GM12801 (cell line): ENCODE data around the gene CNDP2.

Experiments
- TF ChIP-seq, protein P1 (sequence below): IDR thresholded peaks from one replicate; pipeline ENCODE4 v1.5.1; 2011; ENCODE audit warnings: control low read depth; ENCODE audit not compliant: insufficient read length; ENCODE audit errors: extremely low read depth

The CNDP2 gene

DNA sequence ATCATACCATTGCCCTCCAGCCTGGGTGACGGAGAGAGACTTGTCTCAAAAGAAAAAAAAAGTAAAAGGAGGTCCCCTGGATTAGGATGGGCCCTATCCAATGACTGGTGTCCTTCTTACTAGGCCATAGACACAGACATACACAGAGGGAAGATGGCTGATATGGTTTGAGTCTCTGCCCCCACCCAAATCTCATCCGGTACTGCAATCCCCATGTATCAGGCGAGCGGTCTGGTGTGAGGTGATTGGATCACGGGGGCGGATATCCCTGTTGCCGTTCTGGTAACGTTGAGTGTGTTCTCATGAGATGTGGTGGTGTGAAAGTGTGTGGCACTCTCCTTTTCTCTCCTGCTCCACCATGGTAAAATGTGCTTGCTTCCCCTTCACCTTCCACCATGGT is 7.8 kb upstream of the CNDP2 start:
- TF ChIP-seq, protein P1, sequence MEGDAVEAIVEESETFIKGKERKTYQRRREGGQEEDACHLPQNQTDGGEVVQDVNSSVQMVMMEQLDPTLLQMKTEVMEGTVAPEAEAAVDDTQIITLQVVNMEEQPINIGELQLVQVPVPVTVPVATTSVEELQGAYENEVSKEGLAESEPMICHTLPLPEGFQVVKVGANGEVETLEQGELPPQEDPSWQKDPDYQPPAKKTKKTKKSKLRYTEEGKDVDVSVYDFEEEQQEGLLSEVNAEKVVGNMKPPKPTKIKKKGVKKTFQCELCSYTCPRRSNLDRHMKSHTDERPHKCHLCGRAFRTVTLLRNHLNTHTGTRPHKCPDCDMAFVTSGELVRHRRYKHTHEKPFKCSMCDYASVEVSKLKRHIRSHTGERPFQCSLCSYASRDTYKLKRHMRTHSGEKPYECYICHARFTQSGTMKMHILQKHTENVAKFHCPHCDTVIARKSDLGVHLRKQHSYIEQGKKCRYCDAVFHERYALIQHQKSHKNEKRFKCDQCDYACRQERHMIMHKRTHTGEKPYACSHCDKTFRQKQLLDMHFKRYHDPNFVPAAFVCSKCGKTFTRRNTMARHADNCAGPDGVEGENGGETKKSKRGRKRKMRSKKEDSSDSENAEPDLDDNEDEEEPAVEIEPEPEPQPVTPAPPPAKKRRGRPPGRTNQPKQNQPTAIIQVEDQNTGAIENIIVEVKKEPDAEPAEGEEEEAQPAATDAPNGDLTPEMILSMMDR, result no peak

DNA sequence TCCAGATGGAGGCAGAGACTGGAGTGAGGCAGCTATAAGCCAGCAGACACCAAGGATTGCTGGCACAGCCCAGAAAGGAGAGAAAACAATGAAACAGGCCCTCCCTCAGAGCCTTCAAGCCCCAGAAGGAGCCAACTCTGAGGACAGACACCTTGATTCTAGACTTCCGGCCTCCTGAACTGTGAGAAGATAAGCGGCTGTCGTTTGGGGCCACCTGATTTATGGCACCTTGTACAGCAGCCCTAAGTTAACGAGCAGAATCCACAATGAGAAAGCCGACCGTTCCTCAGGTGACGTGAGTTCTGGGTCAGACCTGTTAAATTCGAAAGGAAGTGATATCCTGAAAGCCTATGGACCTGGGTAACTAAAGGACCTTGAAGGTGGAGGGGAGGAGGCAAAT is 7.3 kb upstream of the CNDP2 start:
- TF ChIP-seq, protein P1, result no peak

DNA sequence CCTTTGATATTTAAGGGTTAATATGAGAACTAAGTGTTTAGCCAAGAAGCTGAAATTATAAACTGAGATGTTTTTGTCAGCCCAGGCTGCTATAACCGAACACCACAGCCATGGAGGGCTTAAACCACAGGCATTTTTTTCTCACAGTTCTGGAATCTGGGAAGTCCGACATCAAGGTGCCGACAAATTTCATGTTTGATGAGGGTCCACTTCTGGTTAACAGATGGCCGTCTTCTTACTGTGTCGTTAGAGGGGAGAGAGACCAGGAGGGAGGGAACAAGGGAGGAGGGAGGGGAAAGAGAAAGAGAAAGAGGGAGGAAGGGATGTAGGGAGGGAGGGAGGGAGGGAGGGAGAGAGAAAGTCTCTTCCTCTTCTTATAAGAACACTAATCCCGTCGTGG is 6.5 kb upstream of the CNDP2 start:
- TF ChIP-seq, protein P1, result no peak

DNA sequence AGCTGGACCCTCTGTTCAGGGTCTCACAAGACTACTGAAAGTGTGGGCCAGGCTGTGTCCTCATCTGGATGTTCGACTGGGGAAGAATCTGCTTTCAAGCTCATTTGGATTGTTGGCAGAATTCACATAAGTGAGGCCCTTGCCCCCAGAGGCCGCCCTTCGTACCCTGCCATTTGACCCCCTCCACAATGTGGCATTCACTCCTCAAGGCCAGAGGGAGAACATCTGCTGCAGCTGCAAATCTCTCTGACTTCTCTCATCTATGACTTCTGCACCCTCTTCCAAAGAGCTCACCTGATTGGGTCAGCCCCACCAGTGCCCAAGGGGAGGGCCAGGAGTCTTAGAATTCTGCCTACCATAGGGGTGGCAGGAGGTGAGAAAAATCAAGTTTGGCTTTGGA is 3.9 kb upstream of the CNDP2 start:
- TF ChIP-seq, protein P1, result no peak

DNA sequence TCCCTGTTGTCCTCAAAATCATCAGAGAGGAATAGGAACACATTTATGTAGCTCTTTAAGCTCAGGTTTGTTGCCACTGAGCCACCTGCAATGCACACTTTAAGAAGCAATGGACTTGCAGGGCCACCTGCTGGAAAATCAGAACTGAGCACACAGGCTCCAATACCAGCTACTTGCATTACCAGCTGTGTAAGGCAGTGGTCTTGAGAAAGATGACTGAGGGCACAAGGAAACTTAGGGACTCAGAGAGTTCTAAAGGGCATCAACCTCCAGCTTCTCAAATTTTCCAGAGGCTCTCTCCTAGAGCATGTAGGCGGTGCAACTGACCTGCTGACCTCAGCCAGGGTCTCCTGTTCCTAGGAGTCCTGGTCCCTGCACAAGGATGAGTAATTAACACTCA is 2.5 kb upstream of the CNDP2 start:
- TF ChIP-seq, protein P1, result no peak

DNA sequence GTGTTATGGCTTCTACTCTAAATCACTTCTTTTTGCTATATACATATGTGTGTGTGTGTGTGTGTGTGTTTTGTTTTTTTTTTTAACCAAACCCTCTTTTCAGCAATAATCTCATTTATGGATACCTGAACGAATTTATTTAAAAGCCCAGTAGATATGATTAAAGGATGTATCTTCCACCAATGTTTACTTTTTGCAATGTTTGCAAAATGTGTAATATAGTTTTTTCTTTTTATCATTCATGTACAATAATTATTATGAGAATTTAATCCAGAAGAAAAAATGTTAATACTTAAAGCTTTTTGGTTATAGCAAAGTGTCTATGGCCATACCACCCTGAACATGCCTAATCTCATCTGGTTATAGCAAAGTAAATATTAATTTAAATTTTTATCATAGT is 1.6 kb upstream of the CNDP2 start:
- TF ChIP-seq, protein P1, result no peak

DNA sequence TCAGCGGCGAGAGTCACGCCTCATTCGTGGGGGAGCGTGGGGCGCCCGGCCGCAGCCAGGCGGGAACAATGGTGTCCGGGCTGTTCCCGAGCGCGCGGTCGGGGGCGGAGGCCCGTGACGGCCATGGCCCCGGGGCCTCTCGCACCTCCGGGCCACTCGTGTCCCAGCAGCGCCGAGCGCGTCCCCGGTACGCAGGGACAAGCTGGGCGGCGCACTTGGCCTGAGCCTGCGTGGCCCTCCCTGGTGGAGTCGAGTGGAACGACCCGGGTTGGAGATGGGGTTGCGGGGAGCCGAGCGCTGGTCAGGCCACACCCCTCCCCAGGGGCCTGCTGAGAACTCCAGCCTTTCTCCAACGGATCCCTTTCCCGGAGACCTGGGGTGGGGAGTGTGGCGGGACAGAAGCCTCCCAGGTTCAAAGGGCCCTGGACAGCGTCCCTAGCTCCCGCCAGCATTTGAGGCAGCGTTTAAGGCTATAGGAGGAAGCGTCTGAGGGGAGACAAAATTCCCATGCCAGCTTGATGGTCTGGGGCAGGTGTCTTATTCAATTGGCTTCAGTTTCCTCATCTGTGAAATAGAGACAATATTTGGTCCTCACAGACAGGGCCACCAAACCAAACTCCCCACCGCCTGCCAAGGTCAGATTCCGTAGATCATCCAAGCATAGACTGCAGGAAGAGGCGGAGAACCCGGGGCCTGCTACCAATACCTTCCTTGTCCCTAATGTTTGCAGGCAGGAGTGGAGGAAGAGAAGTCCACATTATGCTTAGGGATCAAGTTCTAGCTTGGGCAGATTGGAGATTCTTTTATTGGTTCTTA is 553 bp downstream of the CNDP2 start:
- TF ChIP-seq, protein P1, result no peak
